CD14-positive monocyte (primary cell): ENCODE results near the gene R3HDM1. TPM values are rescaled to one million over a fixed set of nuclear protein-coding genes. Genes with fewer than 3 reads are reported as not detected.

Source experiments
- DNase-seq, 3 donors: peaks; one replicate each; pipeline ENCODE4 v3.0.0-alpha.2; 2011 to 2022
- H2AFZ ChIP-seq: 2 replicates; pipeline ENCODE4 v1.6.0; 2012; ENCODE audit warnings: mild to moderate bottlenecking, low read depth, low read length, inconsistent platforms; ENCODE audit not compliant: insufficient read depth, poor library complexity, severe bottlenecking
- H3K27ac ChIP-seq, 2 donors: 1 replicate in 1 of 2; 2 replicates in 1 of 2; pipeline ENCODE4 v1.5.1; 2012 to 2013; ENCODE audit warnings: low read length in 2 of 2, control low read depth in 1 of 2, inconsistent platforms in 1 of 2, low read depth in 1 of 2, mild to moderate bottlenecking in 1 of 2
- H3K27me3 ChIP-seq, 2 donors: one replicate each; pipeline versions ENCODE4 v1.6.0 to v1.6.1; 2011 to 2013; ENCODE audit warnings: low read length in 2 of 2; ENCODE audit not compliant: control insufficient read depth in 2 of 2, insufficient read depth in 2 of 2
- H3K36me3 ChIP-seq, 2 donors: replicated peaks in 1 of 2; 1 replicate in 1 of 2; 2 replicates in 1 of 2; pipeline versions ENCODE4 v1.5.1 to v1.6.1; 2012 to 2013; ENCODE audit warnings: low read length in 2 of 2, control low read depth in 1 of 2, inconsistent platforms in 1 of 2, mild to moderate bottlenecking in 1 of 2; ENCODE audit not compliant: insufficient read depth in 2 of 2, control insufficient read depth in 1 of 2
- H3K4me1 ChIP-seq, 2 donors: 1 replicate in 1 of 2; 2 replicates in 1 of 2; pipeline versions ENCODE4 v1.5.1 to v1.6.1; 2012 to 2013; ENCODE audit warnings: low read length in 2 of 2, control low read depth in 1 of 2, inconsistent platforms in 1 of 2, mild to moderate bottlenecking in 1 of 2, moderate library complexity in 1 of 2; ENCODE audit not compliant: insufficient read depth in 2 of 2, control insufficient read depth in 1 of 2
- H3K4me2 ChIP-seq: replicated peaks from 2 replicates; pipeline ENCODE3; 2012; ENCODE audit warnings: low read length, moderate library complexity, mild to moderate bottlenecking; ENCODE audit not compliant: poor library complexity, severe bottlenecking; ENCODE audit errors: extremely low read depth
- H3K4me3 ChIP-seq, 3 experiments: fragments of 200-600 bp in 1 of 3; sonication (generic) in 1 of 3; replicated peaks in 1 of 3; 1 replicate in 2 of 3; 2 replicates in 1 of 3; pipeline ENCODE4 v1.5.1; 2011 to 2013; ENCODE audit warnings: low read length in 3 of 3, mild to moderate bottlenecking in 3 of 3, control low read depth in 2 of 3, low read depth in 2 of 3, inconsistent platforms in 1 of 3, moderate library complexity in 1 of 3
- H3K79me2 ChIP-seq: 2 replicates; pipeline ENCODE4 v1.6.0; 2012; ENCODE audit warnings: mild to moderate bottlenecking, control low read depth, inconsistent platforms, low read length, moderate library complexity; ENCODE audit not compliant: insufficient read depth
- H3K9ac ChIP-seq: 2 replicates; pipeline ENCODE4 v1.6.0; 2017; ENCODE audit warnings: low read length, mild to moderate bottlenecking; ENCODE audit not compliant: insufficient read depth, poor library complexity, severe bottlenecking
- H3K9me3 ChIP-seq, 2 donors: replicated peaks in 1 of 2; 1 replicate in 1 of 2; 2 replicates in 1 of 2; pipeline versions ENCODE4 v1.5.1 to v1.6.1; 2012 to 2013; ENCODE audit warnings: low read length in 2 of 2, control low read depth in 1 of 2; ENCODE audit not compliant: control insufficient read depth in 1 of 2, insufficient read depth in 1 of 2
- H4K20me1 ChIP-seq: 2 replicates; pipeline ENCODE4 v1.6.0; 2012; ENCODE audit warnings: mild to moderate bottlenecking, low read length, control low read depth, moderate library complexity; ENCODE audit not compliant: insufficient read depth
- H3K27ac Mint-ChIP-seq, 7 donors: one replicate each; pipeline ENCODE4 v1.8.0; 2020; ENCODE audit warnings: mild to moderate bottlenecking in 7 of 7, mixed read lengths in 7 of 7, moderate library complexity in 6 of 7, inconsistent platforms in 2 of 7
- H3K27me3 Mint-ChIP-seq, 3 donors: one replicate each; pipeline ENCODE4 v1.8.0; 2021 to 2022; ENCODE audit warnings: low read depth in 3 of 3, mild to moderate bottlenecking in 3 of 3, mixed read lengths in 3 of 3, moderate library complexity in 3 of 3, inconsistent platforms in 1 of 3
- H3K36me3 Mint-ChIP-seq, 2 donors: one replicate each; pipeline ENCODE4 v1.8.0; 2020; ENCODE audit warnings: mixed read lengths in 2 of 2, inconsistent platforms in 1 of 2, mild to moderate bottlenecking in 1 of 2
- H3K4me1 Mint-ChIP-seq: one replicate; pipeline ENCODE4 v1.8.0; 2020; ENCODE audit warnings: mild to moderate bottlenecking, mixed read lengths
- H3K4me3 Mint-ChIP-seq, 2 donors: one replicate each; pipeline ENCODE4 v1.8.0; 2020; ENCODE audit warnings: mild to moderate bottlenecking in 2 of 2, mixed read lengths in 2 of 2, moderate library complexity in 1 of 2
- H3K9me3 Mint-ChIP-seq, 7 donors: one replicate each; pipeline ENCODE4 v1.8.0; 2020 to 2022; ENCODE audit warnings: mixed read lengths in 7 of 7, mild to moderate bottlenecking in 6 of 7, moderate library complexity in 6 of 7, inconsistent platforms in 2 of 7
- CTCF ChIP-seq: fragments of 200-600 bp; IDR thresholded peaks from one replicate; pipeline ENCODE4 v1.8.0; 2022; ENCODE audit warnings: antibody characterized with exemption, mild to moderate bottlenecking
- WGBS: methylation state at CpG from one replicate; pipeline ENCODE4 v1.1.5; 2013; ENCODE audit warnings: missing lambda C conversion rate; ENCODE audit not compliant: insufficient coverage; 5-methylcytosine and 5-hydroxymethylcytosine counted together
- intact Hi-C, 2 donors: fragments of 100-400 bp; cut with micrococcal nuclease; formaldehyde crosslinking; loops; one replicate each; pipeline versions ENCODE4 v1.15.0 to v1.15.1; 2023
- polyA plus RNA-seq, 3 donors: library from polyadenylated mRNA; depleted of rRNA in 1 of 3; unstranded in 2 of 3; stranded (reverse) in 1 of 3; fragments of 300-500 nt in 2 of 3; fragments of >200 nt in 1 of 3; fragmentation: Illumina TruSeq in 2 of 3; gene quantifications; 1 replicate in 2 of 3; 2 replicates in 1 of 3; pipeline ENCODE4 v1.2.3, GENCODE V29; 2012 to 2021

The R3HDM1 gene
- polyA plus RNA-seq, 3 donors, result 5.4 to 24.5 (median 13.1) TPM

GRCh38 chr2:135733045-135733444 lies 201.8 kb downstream of the R3HDM1 start:
- H3K9me3 Mint-ChIP-seq, result no peaks in the 10 kb centered on the region
- H3K36me3 Mint-ChIP-seq, result no peaks in the 10 kb centered on the region
- Histone ChIP-seq H3K79me2 (no peaks in the 10 kb centered on the region), H3K4me2 (no peak overlapping the region), H3K27me3 (no peaks in the 10 kb centered on the region), H3K9me3 (no peaks in the 10 kb centered on the region), H3K9ac (no peak overlapping the region), H3K36me3 (no peaks in the 10 kb centered on the region), H3K27ac (no peak overlapping the region), H3K4me3 (no peak overlapping the region), H3K4me1 (no peaks in the 10 kb centered on the region), H4K20me1 (no peaks in the 10 kb centered on the region), H2AFZ (no peak overlapping the region)
- no peaks in the 10 kb centered on the region for H3K4me1 Mint-ChIP-seq
- peaks cover 0 to 1% (median 0%) of the 10 kb centered on the region in 3 donors for H3K27me3 Mint-ChIP-seq
- DNase-seq, result no peak
- no CpG with 5 or more reads among the region's 2 CpGs for WGBS
- no peak overlapping the region for H3K4me3 Mint-ChIP-seq
- H3K27ac Mint-ChIP-seq, result no peak overlapping the region
- intact Hi-C loops, result loop anchor here in 1 of 2 donors (10.0 kb wide), 1 partner anchor 208 kb away; no protein-coding TSS in a partner anchor
- no peak for TF ChIP-seq CTCF

- no peak for TF ChIP-seq CTCF
- H3K4me1 ChIP-seq, result no peaks in the 10 kb centered on the region
- intact Hi-C loops, result loop anchor here in 1 of 2 donors (10.0 kb wide), 1 partner anchor 212 kb away; no protein-coding TSS in a partner anchor
- H3K4me3 ChIP-seq, result no peak overlapping the region
- peaks cover 0 to 1% (median 0%) of the 10 kb centered on the region in 3 donors for H3K27me3 Mint-ChIP-seq
- H3K36me3 ChIP-seq, result no peaks in the 10 kb centered on the region
- peaks cover 0 to 3% (median 0%) of the 10 kb centered on the region in 7 donors for H3K9me3 Mint-ChIP-seq
- H3K36me3 Mint-ChIP-seq, result no peaks in the 10 kb centered on the region
- H3K79me2 ChIP-seq, result no peaks in the 10 kb centered on the region
- H3K4me1 Mint-ChIP-seq, result peaks cover 2% of the 10 kb centered on the region
- no peak overlapping the region for H3K9ac ChIP-seq
- no peak overlapping the region for H3K27ac Mint-ChIP-seq
- 98% methylated on average over 4 of the region's 5 CpGs for WGBS
- H2AFZ ChIP-seq, result no peak overlapping the region
- no peak overlapping the region for H3K4me3 Mint-ChIP-seq
- no peak overlapping the region for H3K27ac ChIP-seq
- H3K27me3 ChIP-seq, result no peaks in the 10 kb centered on the region
- no peak for DNase-seq
- no peak overlapping the region for H3K4me2 ChIP-seq
- no peaks in the 10 kb centered on the region for H3K9me3 ChIP-seq
- no peaks in the 10 kb centered on the region for H4K20me1 ChIP-seq
Observed at GRCh38 chr2:135736546-135736945, 205.3 kb downstream of the R3HDM1 start.
